Glomerular visceral epithelial cell (primary cell): ENCODE results near the gene TJP2.

ENCODE experiments used
- DNase-seq: peaks from one replicate; pipeline ENCODE4 v3.0.0-alpha.2; 2016; ENCODE audit errors: extremely low spot score

The TJP2 gene

GRCh38 chr9:69191231-69191630 lies 17.2 kb downstream of the TJP2 start:
- DNase-seq, result no peak

GRCh38 chr9:69192214-69192613 lies 18.1 kb downstream of the TJP2 start:
- no peak for DNase-seq

GRCh38 chr9:69193685-69194032 lies 19.6 kb downstream of the TJP2 start:
- no peak for DNase-seq

- DNase-seq, result no peak
Observed at GRCh38 chr9:69194702-69195418, 20.8 kb downstream of the TJP2 start.

- no peak for DNase-seq
Observed at GRCh38 chr9:69195668-69196067, 21.6 kb downstream of the TJP2 start.

GRCh38 chr9:69197687-69198086 lies 23.6 kb downstream of the TJP2 start:
- DNase-seq, result no peak

- DNase-seq, result no peak
Observed at GRCh38 chr9:69198521-69199220, 24.6 kb downstream of the TJP2 start.

GRCh38 chr9:69199769-69200470 lies 25.8 kb downstream of the TJP2 start:
- peak; percentile 57 for DNase-seq

GRCh38 chr9:69202556-69202955 lies 28.5 kb downstream of the TJP2 start:
- DNase-seq, result no peak

GRCh38 chr9:69204326-69204725 lies 30.2 kb downstream of the TJP2 start:
- no peak for DNase-seq

- peak; percentile 5 for DNase-seq
Observed at GRCh38 chr9:69204849-69205248, 30.8 kb downstream of the TJP2 start.

- no peak for DNase-seq
Observed at GRCh38 chr9:69206047-69206446, 32.0 kb downstream of the TJP2 start.

- no peak for DNase-seq
Observed at GRCh38 chr9:69207503-69207902, 33.4 kb downstream of the TJP2 start.

- no peak for DNase-seq
Observed at GRCh38 chr9:69211424-69212036, 37.5 kb downstream of the TJP2 start.

- DNase-seq, result no peak
Observed at GRCh38 chr9:69213647-69214046, 39.6 kb downstream of the TJP2 start.

GRCh38 chr9:69214939-69215338 lies 40.9 kb downstream of the TJP2 start:
- no peak for DNase-seq

- no peak for DNase-seq
Observed at GRCh38 chr9:69215774-69216485, 41.9 kb downstream of the TJP2 start.

GRCh38 chr9:69218166-69218565 lies 44.1 kb downstream of the TJP2 start:
- no peak for DNase-seq

- no peak for DNase-seq
Observed at GRCh38 chr9:69221036-69221435, 47.0 kb downstream of the TJP2 start.

GRCh38 chr9:69222970-69223369 lies 48.9 kb downstream of the TJP2 start:
- no peak for DNase-seq

GRCh38 chr9:69223605-69224004 lies 49.5 kb downstream of the TJP2 start:
- DNase-seq, result peak; percentile 61

- DNase-seq, result no peak
Observed at GRCh38 chr9:69229367-69229766, 55.3 kb downstream of the TJP2 start.
